Prostate gland (tissue), 2 donors: ENCODE measurements around the gene SLC34A1. TPM values are rescaled to one million over a fixed set of nuclear protein-coding genes. Genes with fewer than 3 reads are reported as not detected.
A peak's percentile ranks its signal among the peaks of the same experiment; 100 is the strongest.

Experiments used
- DNase-seq: peaks from one replicate; pipeline ENCODE4 v3.0.0-alpha.2; 2019; ENCODE audit warnings: low spot score
- H3K27ac ChIP-seq, 2 donors: fragments of 200-600 bp; sonication (generic); 2 replicates each; pipeline ENCODE4 v1.5.1; 2017 to 2019
- H3K27me3 ChIP-seq: fragments of 200-600 bp; sonication (generic); replicated peaks from 2 replicates; pipeline ENCODE4 v1.5.1; 2019; ENCODE audit not compliant: insufficient read depth
- H3K36me3 ChIP-seq, 2 donors: fragments of 200-600 bp; sonication (generic); 1 replicate in 1 of 2; 2 replicates in 1 of 2; pipeline versions ENCODE4 v1.5.1 to v1.8.1; 2017 to 2019
- H3K4me1 ChIP-seq: fragments of 200-600 bp; sonication (generic); replicated peaks from 2 replicates; pipeline ENCODE4 v1.5.1; 2019
- H3K4me3 ChIP-seq, 2 donors: fragments of 200-600 bp; sonication (generic); 2 replicates each; pipeline ENCODE4 v1.5.1; 2017 to 2019
- H3K9me3 ChIP-seq: fragments of 200-600 bp; sonication (generic); 2 replicates; pipeline ENCODE4 v1.5.1; 2017
- CTCF ChIP-seq, 4 experiments: fragments of 200-600 bp in 2 of 4; fragments of 450-650 bp in 2 of 4; sonication (generic) in 2 of 4; IDR thresholded peaks; 1 replicate in 3 of 4; 2 replicates in 1 of 4; pipeline ENCODE4 v1.5.1; 2016 to 2019; ENCODE audit warnings: antibody characterized with exemption in 4 of 4, mild to moderate bottlenecking in 2 of 4, moderate library complexity in 2 of 4
- POLR2A ChIP-seq: fragments of 450-650 bp; IDR thresholded peaks from one replicate; pipeline ENCODE4 v1.6.1; 2016; ENCODE audit warnings: antibody characterized with exemption, mild to moderate bottlenecking
- POLR2AphosphoS5 ChIP-seq: sonication (generic); formaldehyde crosslinking; IDR thresholded peaks from one replicate; pipeline ENCODE4 v1.6.1; 2017; ENCODE audit warnings: antibody characterized with exemption
- WGBS: methylation state at CpG from one replicate; pipeline ENCODE4 v1.1.5; 2018; 5-methylcytosine and 5-hydroxymethylcytosine counted together
- intact Hi-C: fragments of 100-400 bp; cut with DNase I; formaldehyde crosslinking; loops from one replicate; pipeline ENCODE4 v1.14.2; 2022
- total RNA-seq, 2 donors: library from RNA; depleted of rRNA; stranded (reverse); fragments of >200 nt; gene quantifications; one replicate each; pipeline ENCODE4 v1.1.0, GENCODE V29; 2016

The SLC34A1 gene
- total RNA-seq, 2 donors from 2014 or later: not detected

GRCh38 chr5:177380805-177381126, 3.5 kb upstream of the SLC34A1 start:
- no peak overlapping the region for H3K27ac ChIP-seq
- no peak overlapping the region for H3K4me3 ChIP-seq
- H3K36me3 ChIP-seq: no peaks in the 10 kb centered on the region
- no peaks in the 10 kb centered on the region for H3K27me3 ChIP-seq
- no peaks in the 10 kb centered on the region for H3K9me3 ChIP-seq
- TF ChIP-seq POLR2A: no peak
- no peak for TF ChIP-seq CTCF (IDR thresholded peaks at IDR 0.05)
- no peak for TF ChIP-seq POLR2AphosphoS5
- H3K4me1 ChIP-seq: no peaks in the 10 kb centered on the region
- no peak for DNase-seq
- intact Hi-C loops: no loop called here
- WGBS: 85% methylated on average over 6 of the region's 6 CpGs

DNA sequence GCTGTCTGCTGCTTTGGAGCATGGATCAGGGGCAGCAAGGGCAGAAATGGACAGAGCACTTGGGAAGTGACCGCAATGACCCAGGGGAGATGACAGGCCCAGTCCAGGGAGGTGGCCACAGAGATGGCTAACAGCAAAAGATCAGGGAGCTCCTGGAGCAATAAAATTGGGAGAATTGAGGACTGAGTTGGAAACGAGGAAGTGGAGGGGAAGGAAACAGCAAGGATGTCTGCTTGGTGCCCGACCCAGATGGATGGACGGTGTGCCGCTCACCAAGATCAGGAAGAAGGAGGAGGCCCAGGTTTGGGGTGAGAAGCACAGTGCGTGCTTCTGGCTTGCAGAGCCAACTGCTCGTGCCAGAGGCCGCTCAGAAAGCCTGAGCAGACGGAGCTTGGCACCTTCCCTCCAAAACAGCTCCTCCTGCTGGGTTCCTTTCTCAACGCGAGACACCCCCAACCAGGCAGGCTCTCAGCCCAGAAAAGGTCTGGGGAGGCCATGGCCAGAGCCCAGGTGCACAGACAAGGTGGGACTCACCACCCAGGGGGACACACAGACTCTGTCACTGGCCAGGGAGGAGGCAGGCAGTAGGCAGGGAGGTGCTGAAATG, 1.7 kb upstream of the SLC34A1 start:
- peak; percentile 72 for DNase-seq
- peak; percentile 58 for TF ChIP-seq POLR2AphosphoS5
- peak in 3 of 4 experiments; percentile 47 to 64 (median 63) for TF ChIP-seq CTCF (IDR thresholded peaks at IDR 0.05)
- no peak for TF ChIP-seq POLR2A
- Histone ChIP-seq H3K4me1 (no peaks in the 10 kb centered on the region), H3K36me3 (no peaks in the 10 kb centered on the region), H3K27ac (peak overlapping the region in 1 of 2 donors; percentile 49), H3K9me3 (no peaks in the 10 kb centered on the region), H3K27me3 (no peaks in the 10 kb centered on the region), H3K4me3 (no peak overlapping the region)
- WGBS: 12% methylated on average over 11 of the region's 11 CpGs
- intact Hi-C loops: loop anchor here (2.0 kb wide), 1 partner anchor 64 kb away; no protein-coding TSS in a partner anchor

- no peak for TF ChIP-seq POLR2A
- no peak for TF ChIP-seq POLR2AphosphoS5
- no peak for TF ChIP-seq CTCF (IDR thresholded peaks at IDR 0.05)
- WGBS: 93% methylated on average over 9 of the region's 9 CpGs
- Histone ChIP-seq H3K9me3 (no peaks in the 10 kb centered on the region), H3K36me3 (no peaks in the 10 kb centered on the region), H3K27me3 (no peaks in the 10 kb centered on the region), H3K27ac (no peak overlapping the region), H3K4me3 (no peak overlapping the region), H3K4me1 (no peaks in the 10 kb centered on the region)
- DNase-seq: no peak
- intact Hi-C loops: loop anchor here (2.0 kb wide), 1 partner anchor 64 kb away; no protein-coding TSS in a partner anchor
These were observed 1.1 kb upstream of the SLC34A1 start for GRCh38 chr5:177383181-177383580.

DNA sequence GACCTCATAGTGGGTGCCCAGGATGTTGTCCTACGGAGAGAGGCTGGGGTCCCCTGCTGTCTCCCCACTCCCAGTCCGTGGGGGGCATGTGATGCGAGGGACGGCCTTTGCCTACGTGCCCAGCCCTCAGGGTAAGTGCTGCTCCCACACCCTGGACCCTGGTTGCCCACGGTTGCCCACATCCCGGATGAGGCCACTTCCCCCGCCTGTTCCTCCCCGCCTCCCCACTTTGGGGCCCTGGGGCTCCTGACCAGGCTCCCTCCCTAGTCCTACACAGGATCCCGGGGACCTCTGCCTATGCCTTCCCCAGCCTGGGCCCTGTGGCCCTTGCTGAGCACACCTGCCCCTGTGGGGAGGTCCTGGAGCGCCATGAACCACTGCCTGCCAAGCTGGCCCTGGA, 1.5 kb downstream of the SLC34A1 start:
- WGBS: 82% methylated on average over 11 of the region's 11 CpGs
- intact Hi-C loops: no loop called here
- no peak for DNase-seq
- H3K36me3 ChIP-seq: no peaks in the 10 kb centered on the region
- no peak overlapping the region for H3K27ac ChIP-seq
- TF ChIP-seq POLR2AphosphoS5 (no peak), CTCF (IDR thresholded peaks at IDR 0.05) (no peak), POLR2A (no peak)
- H3K4me3 ChIP-seq: no peak overlapping the region
- H3K4me1 ChIP-seq: no peaks in the 10 kb centered on the region
- H3K9me3 ChIP-seq: no peaks in the 10 kb centered on the region
- no peaks in the 10 kb centered on the region for H3K27me3 ChIP-seq

DNA sequence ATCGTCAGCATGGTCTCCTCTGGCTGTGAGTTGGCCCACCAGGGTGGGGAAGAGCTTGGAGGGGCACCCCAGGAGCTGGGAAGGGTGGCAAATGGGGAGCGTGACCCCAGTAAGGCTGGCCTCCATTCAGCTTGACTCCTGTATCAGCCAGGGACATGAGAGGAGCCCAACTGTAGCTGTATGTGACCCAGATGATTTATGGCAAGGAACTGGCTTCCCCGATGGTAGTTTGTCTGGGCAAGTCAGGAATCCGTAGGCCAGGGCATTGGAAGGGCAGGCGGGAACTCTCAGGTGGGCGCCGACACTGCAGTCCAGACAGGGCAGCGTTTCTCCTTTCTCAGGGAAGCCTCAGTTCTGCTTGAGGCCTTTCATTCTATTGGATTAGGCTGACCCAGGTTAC, 2.3 kb downstream of the SLC34A1 start:
- H3K4me1 ChIP-seq: no peaks in the 10 kb centered on the region
- H3K27ac ChIP-seq: peak overlapping the region in 1 of 2 donors; percentile 5
- H3K36me3 ChIP-seq: no peaks in the 10 kb centered on the region
- H3K9me3 ChIP-seq: no peaks in the 10 kb centered on the region
- H3K4me3 ChIP-seq: no peak overlapping the region
- 55% methylated on average over 7 of the region's 8 CpGs for whole genome bisulfite sequencing
- TF ChIP-seq CTCF (IDR thresholded peaks at IDR 0.05): no peak
- peak; percentile 51 for TF ChIP-seq POLR2AphosphoS5
- intact Hi-C loops: no loop called here
- DNase-seq: peak; percentile 51
- no peaks in the 10 kb centered on the region for H3K27me3 ChIP-seq
